A673 (cell line): ENCODE measurements around the gene ARF3. TPM values are rescaled to one million over a fixed set of nuclear protein-coding genes. Genes with fewer than 3 reads are reported as not detected.
A peak's percentile ranks its signal among the peaks of the same experiment; 100 is the strongest.

Experiments used
- BruUV-seq: library from RNA; stranded (reverse); fragments of 400-500 nt; replicated peaks from 2 replicates; lab custom pipeline; 2021; lab: Mats Ljungman, UMichigan
- CTCF ChIA-PET: fragments of 300-600 bp; sonication (Branson Sonifier 250); formaldehyde crosslinking; loops from one replicate; lab custom pipeline; 2022; ENCODE audit warnings: antibody characterized with exemption; lab: Charles Lee
- POLR2A ChIA-PET: fragments of 300-600 bp; sonication (Branson Sonifier 250); formaldehyde crosslinking; loops from one replicate; lab custom pipeline; 2022; ENCODE audit warnings: antibody characterized with exemption; ENCODE audit not compliant: low non-redundant PET; lab: Charles Lee
- DNase-seq: peaks from one replicate; pipeline ENCODE4 v3.0.0-alpha.2; 2015; ENCODE audit warnings: low spot score
- H3K27ac ChIP-seq: fragments of 200-600 bp; sonication (generic); 2 replicates; pipeline ENCODE4 v1.5.1; 2016; ENCODE audit warnings: mixed run types, low read depth, mild to moderate bottlenecking, mixed read lengths, antibody characterized with exemption, low read length; ENCODE audit not compliant: poor library complexity, severe bottlenecking
- H3K27me3 ChIP-seq: fragments of 200-600 bp; sonication (generic); replicated peaks from 2 replicates; pipeline ENCODE4 v1.6.1; 2017; ENCODE audit warnings: mixed run types, low read depth, mild to moderate bottlenecking, mixed read lengths, antibody characterized with exemption, low read length; ENCODE audit not compliant: insufficient read depth, poor library complexity
- H3K36me3 ChIP-seq: fragments of 200-600 bp; sonication (generic); 2 replicates; pipeline ENCODE4 v1.6.1; 2016; ENCODE audit warnings: mixed run types, mild to moderate bottlenecking, mixed read lengths, antibody characterized with exemption, low read length; ENCODE audit not compliant: insufficient read depth, poor library complexity, severe bottlenecking
- H3K4me1 ChIP-seq: fragments of 200-600 bp; sonication (generic); 2 replicates; pipeline ENCODE4 v1.6.1; 2017; ENCODE audit warnings: mixed run types, mild to moderate bottlenecking, mixed read lengths, antibody characterized with exemption, low read length; ENCODE audit not compliant: insufficient read depth, poor library complexity, severe bottlenecking
- H3K4me3 ChIP-seq: fragments of 200-600 bp; sonication (generic); 2 replicates; pipeline ENCODE4 v1.5.1; 2016; ENCODE audit warnings: low read depth, mixed run types, mild to moderate bottlenecking, mixed read lengths, low read length; ENCODE audit not compliant: poor library complexity, severe bottlenecking
- H3K9me3 ChIP-seq: fragments of 200-600 bp; sonication (generic); 2 replicates; pipeline ENCODE4 v1.6.1; 2016; ENCODE audit warnings: mixed run types, low read depth, mild to moderate bottlenecking, mixed read lengths, antibody characterized with exemption, low read length; ENCODE audit not compliant: poor library complexity, severe bottlenecking
- CTCF ChIP-seq: fragments of 300-800, 200-600 bp; sonication (generic); conservative IDR thresholded peaks from 2 replicates; pipeline ENCODE4 v1.5.1; 2017; ENCODE audit warnings: low read depth, mild to moderate bottlenecking, antibody characterized with exemption, low read length, moderate library complexity, mixed read lengths
- EZH2 ChIP-seq: fragments of 200-600 bp; sonication (generic); IDR thresholded peaks from 2 replicates; pipeline ENCODE4 v1.6.1; 2017; ENCODE audit warnings: borderline replicate concordance, low read depth, mild to moderate bottlenecking, mixed read lengths, antibody characterized with exemption, low read length; ENCODE audit not compliant: poor library complexity, severe bottlenecking
- intact Hi-C: fragments of 100-400 bp; cut with micrococcal nuclease; formaldehyde crosslinking; loops from one replicate; pipeline ENCODE4 v1.10.0; 2022; ENCODE audit not compliant: unreplicated experiment
- total RNA-seq: library from RNA; stranded (reverse); gene quantifications from 2 replicates; pipeline ENCODE4 v1.2.3, GENCODE V29; 2021

ARF3 gene
- total RNA-seq, 1 experiment from 2014 or later: 183 TPM

GRCh38 chr12:48982397-48983080, 25.3 kb upstream of the ARF3 start:
- POLR2A ChIA-PET: no interaction called here
- intact Hi-C loops: no loop called here
- peaks cover 73% of the 10 kb centered on the region for H3K27me3 ChIP-seq

GRCh38 chr12:48981757-48982157, 24.5 kb upstream of the ARF3 start:
- Histone ChIP-seq H3K4me3 (peak overlapping the region; percentile 32), H3K4me1 (peaks cover 44% of the 10 kb centered on the region), H3K9me3 (no peaks in the 10 kb centered on the region), H3K27ac (no peak overlapping the region), H3K27me3 (peaks cover 78% of the 10 kb centered on the region), H3K36me3 (no peaks in the 10 kb centered on the region)
- POLR2A ChIA-PET: no interaction called here
- TF ChIP-seq CTCF (no peak), EZH2 (no peak)
- intact Hi-C loops: no loop called here
- no TSS peak for BruUV-seq
- DNase-seq: no peak
- CTCF ChIA-PET: interaction anchor here (1.3 to 2.0 kb wide), 2 partner anchors 11 to 16 kb away, joined by 3 to 5 read pairs; no protein-coding TSS in a partner anchor

More at GRCh38 chr12:48982397-48983080, 25.3 kb upstream of the ARF3 start:
- CTCF ChIA-PET: interaction anchor here (1.2 to 2.0 kb wide), 2 partner anchors 10 to 14 kb away, joined by 4 to 5 read pairs; no protein-coding TSS in a partner anchor
- Histone ChIP-seq H3K4me1 (peaks cover 49% of the 10 kb centered on the region), H3K36me3 (no peaks in the 10 kb centered on the region), H3K9me3 (no peaks in the 10 kb centered on the region), H3K4me3 (no peak overlapping the region), H3K27ac (no peak overlapping the region)
- TF ChIP-seq CTCF (no peak), EZH2 (no peak)
- no TSS peak for BruUV-seq
- DNase-seq: no peak

GRCh38 chr12:48980953-48981756, 23.9 kb upstream of the ARF3 start:
- POLR2A ChIA-PET: no interaction called here
- Histone ChIP-seq H3K27me3 (peaks cover 78% of the 10 kb centered on the region), H3K4me1 (peaks cover 42% of the 10 kb centered on the region), H3K36me3 (no peaks in the 10 kb centered on the region), H3K27ac (no peak overlapping the region), H3K9me3 (no peaks in the 10 kb centered on the region), H3K4me3 (peak overlapping the region; percentile 32)
- no peak for DNase-seq
- intact Hi-C loops: no loop called here
- BruUV-seq: no TSS peak
- CTCF ChIA-PET: interaction anchor here (1.3 kb wide), 1 partner anchor 17 kb away, joined by 3 read pairs; no protein-coding TSS in a partner anchor
- peak; percentile 73 for TF ChIP-seq EZH2
- TF ChIP-seq CTCF: no peak
